SU-DHL-6 (cell line): ENCODE measurements around the gene FAM184B.

Experiments
- H2AFZ ChIP-seq: fragments of 200-600 bp; sonication (generic); 2 replicates; pipeline ENCODE4 v1.6.1; 2014; ENCODE audit warnings: low read depth, mild to moderate bottlenecking, moderate library complexity, mixed read lengths, antibody characterized with exemption, low read length; ENCODE audit not compliant: severe bottlenecking
- H3F3A ChIP-seq: fragments of 200-600 bp; shearing (Covaris generic); 2 replicates; pipeline ENCODE4 v1.6.0; 2016; ENCODE audit warnings: antibody characterized with exemption, mild to moderate bottlenecking; ENCODE audit not compliant: insufficient read depth
- H3K27ac ChIP-seq: fragments of 200-600 bp; sonication (generic); 2 replicates; pipeline ENCODE4 v1.5.1; 2016; ENCODE audit warnings: low read depth, mild to moderate bottlenecking, low read length, moderate library complexity, mixed read lengths
- H3K27me3 ChIP-seq: fragments of 200-600 bp; sonication (generic), shearing (Covaris generic); 2 replicates; pipeline ENCODE4 v1.6.0; 2014; ENCODE audit warnings: mild to moderate bottlenecking, low read length
- H3K36me3 ChIP-seq: fragments of 200-600 bp; sonication (generic); 2 replicates; pipeline ENCODE4 v1.6.1; 2014; ENCODE audit warnings: mild to moderate bottlenecking, low read length, mixed read lengths
- H3K4me2 ChIP-seq: fragments of 300-600, 200-600 bp; shearing (Covaris generic), sonication (generic); 2 replicates; pipeline ENCODE4 v1.6.0; 2014; ENCODE audit warnings: low read length, low read depth, mild to moderate bottlenecking; ENCODE audit not compliant: poor library complexity, severe bottlenecking
- H3K4me3 ChIP-seq: fragments of 200-600 bp; sonication (generic); 2 replicates; pipeline ENCODE4 v1.5.1; 2014; ENCODE audit warnings: antibody characterized with exemption, low read length, mild to moderate bottlenecking, mixed read lengths; ENCODE audit not compliant: insufficient read depth, poor library complexity, severe bottlenecking
- H3K79me2 ChIP-seq: fragments of 200-600 bp; sonication (generic); 2 replicates; pipeline ENCODE4 v1.6.1; 2014; ENCODE audit warnings: mild to moderate bottlenecking, low read length, moderate library complexity; ENCODE audit not compliant: insufficient read depth
- H3K9ac ChIP-seq: fragments of 200-600 bp; sonication (generic); 2 replicates; pipeline ENCODE4 v1.7.0; 2014; ENCODE audit warnings: mild to moderate bottlenecking, low read length
- H3K9me2 ChIP-seq: fragments of 200-600 bp; sonication (generic); replicated peaks from 2 replicates; pipeline ENCODE4 v1.6.1; 2014; ENCODE audit warnings: low read length; ENCODE audit not compliant: insufficient read depth
- H3K9me3 ChIP-seq: fragments of 200-600 bp; sonication (generic); 2 replicates; pipeline ENCODE4 v1.6.1; 2014; ENCODE audit warnings: low read length, mixed read lengths; ENCODE audit not compliant: insufficient read depth
- H4K20me1 ChIP-seq: fragments of 200-600 bp; sonication (generic); 2 replicates; pipeline ENCODE4 v1.6.1; 2014; ENCODE audit warnings: low read depth, mild to moderate bottlenecking, antibody characterized with exemption, low read length, moderate library complexity, mixed read lengths
- EZH2phosphoT487 ChIP-seq: fragments of 200-600 bp; sonication (generic), shearing (Covaris generic); conservative IDR thresholded peaks from 2 replicates; pipeline ENCODE4 v1.6.1; 2018; ENCODE audit warnings: mild to moderate bottlenecking, antibody characterized with exemption, low read length, moderate library complexity, mixed read lengths
- TF ChIP-seq, protein P1 (sequence below): fragments of 200-600 bp; sonication (generic); IDR thresholded peaks from one replicate; pipeline ENCODE4 v1.5.1; 2017; ENCODE audit warnings: antibody characterized with exemption, mild to moderate bottlenecking, low read length, moderate library complexity; ENCODE audit not compliant: insufficient read depth, poor library complexity, severe bottlenecking

Gene FAM184B

GRCh38 chr4:17642398-17642783, 139.0 kb downstream of the FAM184B start:
- H3K4me3 ChIP-seq, result no peak overlapping the region
- H3K27me3 ChIP-seq, result no peaks in the 10 kb centered on the region
- H3K27ac ChIP-seq, result no peak overlapping the region
- no peaks in the 10 kb centered on the region for H3F3A ChIP-seq
- no peaks in the 10 kb centered on the region for H3K36me3 ChIP-seq
- no peak overlapping the region for H3K9ac ChIP-seq
- H3K4me2 ChIP-seq, result no peak overlapping the region
- TF ChIP-seq, protein P1, sequence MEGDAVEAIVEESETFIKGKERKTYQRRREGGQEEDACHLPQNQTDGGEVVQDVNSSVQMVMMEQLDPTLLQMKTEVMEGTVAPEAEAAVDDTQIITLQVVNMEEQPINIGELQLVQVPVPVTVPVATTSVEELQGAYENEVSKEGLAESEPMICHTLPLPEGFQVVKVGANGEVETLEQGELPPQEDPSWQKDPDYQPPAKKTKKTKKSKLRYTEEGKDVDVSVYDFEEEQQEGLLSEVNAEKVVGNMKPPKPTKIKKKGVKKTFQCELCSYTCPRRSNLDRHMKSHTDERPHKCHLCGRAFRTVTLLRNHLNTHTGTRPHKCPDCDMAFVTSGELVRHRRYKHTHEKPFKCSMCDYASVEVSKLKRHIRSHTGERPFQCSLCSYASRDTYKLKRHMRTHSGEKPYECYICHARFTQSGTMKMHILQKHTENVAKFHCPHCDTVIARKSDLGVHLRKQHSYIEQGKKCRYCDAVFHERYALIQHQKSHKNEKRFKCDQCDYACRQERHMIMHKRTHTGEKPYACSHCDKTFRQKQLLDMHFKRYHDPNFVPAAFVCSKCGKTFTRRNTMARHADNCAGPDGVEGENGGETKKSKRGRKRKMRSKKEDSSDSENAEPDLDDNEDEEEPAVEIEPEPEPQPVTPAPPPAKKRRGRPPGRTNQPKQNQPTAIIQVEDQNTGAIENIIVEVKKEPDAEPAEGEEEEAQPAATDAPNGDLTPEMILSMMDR, result no peak
- TF ChIP-seq EZH2phosphoT487, result no peak
- no peaks in the 10 kb centered on the region for H3K9me2 ChIP-seq
- H3K79me2 ChIP-seq, result no peaks in the 10 kb centered on the region
- H3K9me3 ChIP-seq, result no peaks in the 10 kb centered on the region
- no peak overlapping the region for H2AFZ ChIP-seq
- no peaks in the 10 kb centered on the region for H4K20me1 ChIP-seq

GRCh38 chr4:17639136-17639535, 142.3 kb downstream of the FAM184B start:
- H3K4me3 ChIP-seq, result no peak overlapping the region
- no peaks in the 10 kb centered on the region for H3K36me3 ChIP-seq
- no peaks in the 10 kb centered on the region for H4K20me1 ChIP-seq
- H3F3A ChIP-seq, result peaks cover 12% of the 10 kb centered on the region; the same call in 1 of the 2 replicates
- H3K27ac ChIP-seq, result no peak overlapping the region
- H2AFZ ChIP-seq, result no peak overlapping the region
- H3K9ac ChIP-seq, result no peak overlapping the region
- H3K27me3 ChIP-seq, result no peaks in the 10 kb centered on the region
- no peaks in the 10 kb centered on the region for H3K79me2 ChIP-seq
- H3K4me2 ChIP-seq, result no peak overlapping the region
- H3K9me2 ChIP-seq, result no peaks in the 10 kb centered on the region
- H3K9me3 ChIP-seq, result no peaks in the 10 kb centered on the region
- TF ChIP-seq EZH2phosphoT487, result no peak
- TF ChIP-seq, protein P1, result no peak

DNA sequence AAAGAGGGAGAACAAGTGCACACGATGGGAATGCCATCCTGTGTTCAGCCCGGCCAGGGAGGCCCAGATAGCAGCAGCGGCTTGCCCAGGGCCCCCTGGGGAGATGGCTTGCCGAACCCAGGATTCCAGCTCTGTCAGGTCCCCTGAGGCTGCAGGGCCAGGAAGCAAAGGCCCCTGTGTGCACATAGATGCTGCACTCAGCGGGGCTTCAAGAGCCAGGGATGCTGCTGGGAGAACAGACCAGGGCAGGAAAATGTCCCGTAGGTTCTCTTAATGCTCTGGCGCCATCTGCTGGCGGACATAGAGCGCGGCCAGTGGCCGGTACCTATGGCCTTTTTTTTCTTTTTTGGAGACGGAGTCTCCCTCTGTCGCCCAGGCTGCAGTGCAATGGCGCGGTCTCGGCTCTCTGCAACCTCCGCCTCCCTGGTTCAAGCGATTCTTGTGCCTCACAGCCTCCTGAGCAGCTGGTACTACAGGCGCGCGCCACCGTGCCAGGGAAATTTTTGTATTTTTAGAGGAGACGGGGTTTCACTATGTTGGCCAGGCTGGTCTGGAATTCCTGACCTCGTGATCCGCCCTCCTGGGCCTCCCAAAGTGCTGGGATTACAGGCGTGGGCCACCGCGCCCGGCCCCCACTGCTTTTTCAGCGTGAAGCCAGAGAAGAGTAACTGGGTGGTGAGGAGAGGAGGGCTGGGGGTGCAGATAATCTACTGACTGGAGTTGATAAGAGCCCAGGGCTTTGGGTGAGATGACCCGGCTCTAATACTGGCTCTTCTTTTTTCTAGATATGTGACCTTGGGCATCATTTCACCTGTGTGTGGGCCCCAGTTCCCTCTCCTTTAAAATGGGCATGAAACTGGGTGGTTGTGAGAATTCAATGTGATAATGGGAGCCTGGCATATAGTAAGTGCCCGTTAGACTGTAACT, 144.5 kb downstream of the FAM184B start:
- Histone ChIP-seq H3K79me2 (no peaks in the 10 kb centered on the region), H3F3A (peaks cover 20% of the 10 kb centered on the region; the same call in 1 of the 2 replicates), H3K36me3 (peaks cover 7% of the 10 kb centered on the region; the same call in 1 of the 2 replicates), H2AFZ (no peak overlapping the region), H3K27me3 (no peaks in the 10 kb centered on the region), H3K27ac (no peak overlapping the region), H3K9me2 (no peaks in the 10 kb centered on the region), H3K9ac (no peak overlapping the region), H3K4me2 (no peak overlapping the region), H3K4me3 (no peak overlapping the region), H3K9me3 (no peaks in the 10 kb centered on the region), H4K20me1 (no peaks in the 10 kb centered on the region)
- TF ChIP-seq, protein P1, result peak; percentile 77
- no peak for TF ChIP-seq EZH2phosphoT487
